ENCODE results near the gene OBSCN. TPM values are rescaled to one million over a fixed set of nuclear protein-coding genes. Genes with fewer than 3 reads are reported as not detected.

The OBSCN gene
- total and polyA plus RNA-seq, 10 of the 15 experiments (the other 5 are each of a cell fraction or from before 2014, with no cell fraction given) = 0.01 to 0.36 (median 0.08) TPM; not detected in 2

DNA sequence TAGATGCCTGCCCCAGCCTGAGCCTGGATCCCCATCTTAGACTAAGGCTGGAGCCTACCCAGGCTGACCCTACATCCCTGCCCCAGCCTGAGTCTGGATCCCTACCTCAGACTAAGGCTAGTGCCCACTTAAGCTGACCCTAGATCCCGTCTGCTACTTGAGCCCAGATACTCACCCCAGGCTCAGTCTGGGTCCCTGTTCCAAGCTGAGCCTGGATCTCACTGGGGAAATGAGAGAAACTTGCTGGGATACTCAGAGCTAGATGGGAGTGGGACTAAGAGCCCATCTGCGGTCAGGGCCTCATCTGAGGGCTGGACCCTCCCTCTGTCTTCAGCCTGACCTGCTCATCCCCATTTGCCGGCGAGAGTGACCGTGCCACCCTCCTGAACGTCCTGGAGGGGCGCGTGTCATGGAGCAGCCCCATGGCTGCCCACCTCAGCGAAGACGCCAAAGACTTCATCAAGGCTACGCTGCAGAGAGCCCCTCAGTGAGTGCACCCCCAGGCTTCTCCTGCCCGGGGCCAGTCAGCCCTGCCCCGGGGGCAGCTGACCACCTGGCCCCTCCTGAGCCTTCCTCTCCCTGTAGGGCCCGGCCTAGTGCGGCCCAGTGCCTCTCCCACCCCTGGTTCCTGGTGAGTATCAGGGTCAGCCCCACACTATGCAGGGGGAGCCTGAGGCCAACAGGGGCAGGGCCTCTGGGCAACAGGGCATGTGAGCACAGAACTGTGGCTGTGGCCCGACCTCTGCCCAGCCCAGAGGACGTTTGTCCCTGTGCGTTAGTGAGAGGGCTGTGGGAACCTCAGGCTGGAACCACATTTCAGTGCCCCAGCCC lies 162.0 kb downstream of the OBSCN start (continued):
- no peak for TF ChIP-seq RB1 (IDR thresholded peaks at IDR 0.05; ENCODE audit: borderline replicate concordance)
- TF ChIP-seq RCOR1 (conservative IDR thresholded peaks at IDR 0.05; ENCODE audit: low read depth, low read length) = no peak
- TF ChIP-seq HCFC1 (IDR thresholded peaks at IDR 0.05; ENCODE audit: low read length) = no peak
- TF ChIP-seq SUZ12 (IDR thresholded peaks at IDR 0.05; ENCODE audit: unreplicated experiment) = no peak

DNA sequence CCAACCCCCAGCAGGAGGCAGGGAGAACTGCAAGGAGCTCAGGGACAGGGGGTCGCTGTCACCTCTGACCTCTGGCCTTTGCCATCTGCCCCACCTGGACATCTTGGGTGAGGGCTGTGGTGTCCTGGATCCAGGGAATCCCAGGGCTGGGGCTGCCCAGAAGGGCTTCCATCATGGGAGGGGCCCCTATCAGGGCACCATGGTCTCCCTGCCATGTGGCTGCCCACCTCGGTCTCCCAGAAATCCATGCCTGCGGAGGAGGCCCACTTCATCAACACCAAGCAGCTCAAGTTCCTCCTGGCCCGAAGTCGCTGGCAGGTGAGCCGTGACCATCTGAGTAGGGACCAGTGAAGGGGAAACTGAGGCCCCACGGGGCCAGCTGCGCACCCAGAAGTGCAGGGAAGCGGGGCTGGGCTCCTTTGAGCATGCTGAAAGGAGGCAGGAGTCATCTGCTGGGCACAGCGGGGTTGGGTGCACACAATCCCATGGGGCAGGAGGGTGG lies 162.6 kb downstream of the OBSCN start:
- Histone ChIP-seq H3K27me3 (replicated peaks in 1 of 2; ENCODE audit: control insufficient read depth in 2 of 2, insufficient read depth in 2 of 2, low read length in 1 of 2) (no peaks in the 10 kb centered on the region; a peak in 1 of 4 replicates), H3K36me3 (ENCODE audit: control insufficient read depth in 2 of 2, insufficient read depth in 2 of 2, low read length in 1 of 2) (no peaks in the 10 kb centered on the region), H2AFZ (ENCODE audit: control insufficient read depth, low read depth, low read length) (no peak overlapping the region), H3K79me2 (ENCODE audit: control insufficient read depth, insufficient read depth, low read length) (no peaks in the 10 kb centered on the region), H3K9ac (ENCODE audit: control insufficient read depth, insufficient read depth, low read length) (no peak overlapping the region), H4K20me1 (ENCODE audit: control insufficient read depth, insufficient read depth) (no peaks in the 10 kb centered on the region), H3K9me3 (replicated peaks; ENCODE audit: control insufficient read depth, insufficient read depth, low read length) (no peaks in the 10 kb centered on the region), H3K4me3 (no peak overlapping the region), H3K4me1 (ENCODE audit: control insufficient read depth, insufficient read depth, low read length) (no peaks in the 10 kb centered on the region), H3K4me2 (ENCODE audit: control insufficient read depth, insufficient read depth) (no peak overlapping the region), H3K27ac (ENCODE audit: control insufficient read depth, insufficient read depth) (no peak overlapping the region)
- no peak for DNase-seq (ENCODE audit: low read depth, low spot score)
- intact Hi-C loops (cut with micrococcal nuclease; ENCODE audit: unreplicated experiment) = no loop called here
- POLR2A ChIA-PET = no interaction called here
- no TSS peak for BruUV-seq (replicated peaks)
- ATAC-seq = no peak
- FAIRE-seq = no peak
- WGBS (ENCODE audit: insufficient coverage, insufficient replicate concordance, low lambda C conversion rate, missing lambda C conversion rate) = 15% methylated on average over 10 of the region's 10 CpGs
- RAD21 ChIA-PET (ENCODE audit: unreplicated experiment) = no interaction called here
- SMC1A ChIA-PET (ENCODE audit: uncharacterized antibody, unreplicated experiment) = no interaction called here
- in situ Hi-C loops (cut with MboI) = no loop called here
- CTCF ChIA-PET = no interaction called here
- TF ChIP-seq SP1 (IDR thresholded peaks at IDR 0.05; ENCODE audit: low read depth, low read length) = no peak
- TF ChIP-seq NFYB (IDR thresholded peaks at IDR 0.05; ENCODE audit: insufficient read depth, low read depth, low read length) = no peak
- no peak for TF ChIP-seq TBL1XR1 (IDR thresholded peaks at IDR 0.05; ENCODE audit: low read depth, low read length)
- TF ChIP-seq NFIC (IDR thresholded peaks at IDR 0.05; ENCODE audit: low read depth, low read length) = no peak
- TF ChIP-seq, protein P1, sequence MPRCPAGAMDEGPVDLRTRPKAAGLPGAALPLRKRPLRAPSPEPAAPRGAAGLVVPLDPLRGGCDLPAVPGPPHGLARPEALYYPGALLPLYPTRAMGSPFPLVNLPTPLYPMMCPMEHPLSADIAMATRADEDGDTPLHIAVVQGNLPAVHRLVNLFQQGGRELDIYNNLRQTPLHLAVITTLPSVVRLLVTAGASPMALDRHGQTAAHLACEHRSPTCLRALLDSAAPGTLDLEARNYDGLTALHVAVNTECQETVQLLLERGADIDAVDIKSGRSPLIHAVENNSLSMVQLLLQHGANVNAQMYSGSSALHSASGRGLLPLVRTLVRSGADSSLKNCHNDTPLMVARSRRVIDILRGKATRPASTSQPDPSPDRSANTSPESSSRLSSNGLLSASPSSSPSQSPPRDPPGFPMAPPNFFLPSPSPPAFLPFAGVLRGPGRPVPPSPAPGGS (IDR thresholded peaks at IDR 0.05; ENCODE audit: borderline replicate concordance, insufficient read depth, low read depth, low read length, poor library complexity, severe bottlenecking) = no peak
- TF ChIP-seq, protein P2, sequence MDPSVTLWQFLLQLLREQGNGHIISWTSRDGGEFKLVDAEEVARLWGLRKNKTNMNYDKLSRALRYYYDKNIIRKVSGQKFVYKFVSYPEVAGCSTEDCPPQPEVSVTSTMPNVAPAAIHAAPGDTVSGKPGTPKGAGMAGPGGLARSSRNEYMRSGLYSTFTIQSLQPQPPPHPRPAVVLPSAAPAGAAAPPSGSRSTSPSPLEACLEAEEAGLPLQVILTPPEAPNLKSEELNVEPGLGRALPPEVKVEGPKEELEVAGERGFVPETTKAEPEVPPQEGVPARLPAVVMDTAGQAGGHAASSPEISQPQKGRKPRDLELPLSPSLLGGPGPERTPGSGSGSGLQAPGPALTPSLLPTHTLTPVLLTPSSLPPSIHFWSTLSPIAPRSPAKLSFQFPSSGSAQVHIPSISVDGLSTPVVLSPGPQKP (IDR thresholded peaks at IDR 0.05; ENCODE audit: low read depth, low read length) = no peak
- no peak for TF ChIP-seq MTA2 (IDR thresholded peaks at IDR 0.05; ENCODE audit: low read depth)
- no peak for TF ChIP-seq STAT3 (IDR thresholded peaks at IDR 0.05; ENCODE audit: low read depth, low read length)
- no peak for TF ChIP-seq BHLHE40 (IDR thresholded peaks at IDR 0.05; ENCODE audit: borderline replicate concordance in 1 of 2, low read depth in 2 of 2, low read length in 1 of 2)
- TF ChIP-seq, protein P3, sequence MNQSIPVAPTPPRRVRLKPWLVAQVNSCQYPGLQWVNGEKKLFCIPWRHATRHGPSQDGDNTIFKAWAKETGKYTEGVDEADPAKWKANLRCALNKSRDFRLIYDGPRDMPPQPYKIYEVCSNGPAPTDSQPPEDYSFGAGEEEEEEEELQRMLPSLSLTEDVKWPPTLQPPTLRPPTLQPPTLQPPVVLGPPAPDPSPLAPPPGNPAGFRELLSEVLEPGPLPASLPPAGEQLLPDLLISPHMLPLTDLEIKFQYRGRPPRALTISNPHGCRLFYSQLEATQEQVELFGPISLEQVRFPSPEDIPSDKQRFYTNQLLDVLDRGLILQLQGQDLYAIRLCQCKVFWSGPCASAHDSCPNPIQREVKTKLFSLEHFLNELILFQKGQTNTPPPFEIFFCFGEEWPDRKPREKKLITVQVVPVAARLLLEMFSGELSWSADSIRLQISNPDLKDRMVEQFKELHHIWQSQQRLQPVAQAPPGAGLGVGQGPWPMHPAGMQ (IDR thresholded peaks at IDR 0.05; ENCODE audit: borderline replicate concordance) = no peak
- TF ChIP-seq, protein P4, sequence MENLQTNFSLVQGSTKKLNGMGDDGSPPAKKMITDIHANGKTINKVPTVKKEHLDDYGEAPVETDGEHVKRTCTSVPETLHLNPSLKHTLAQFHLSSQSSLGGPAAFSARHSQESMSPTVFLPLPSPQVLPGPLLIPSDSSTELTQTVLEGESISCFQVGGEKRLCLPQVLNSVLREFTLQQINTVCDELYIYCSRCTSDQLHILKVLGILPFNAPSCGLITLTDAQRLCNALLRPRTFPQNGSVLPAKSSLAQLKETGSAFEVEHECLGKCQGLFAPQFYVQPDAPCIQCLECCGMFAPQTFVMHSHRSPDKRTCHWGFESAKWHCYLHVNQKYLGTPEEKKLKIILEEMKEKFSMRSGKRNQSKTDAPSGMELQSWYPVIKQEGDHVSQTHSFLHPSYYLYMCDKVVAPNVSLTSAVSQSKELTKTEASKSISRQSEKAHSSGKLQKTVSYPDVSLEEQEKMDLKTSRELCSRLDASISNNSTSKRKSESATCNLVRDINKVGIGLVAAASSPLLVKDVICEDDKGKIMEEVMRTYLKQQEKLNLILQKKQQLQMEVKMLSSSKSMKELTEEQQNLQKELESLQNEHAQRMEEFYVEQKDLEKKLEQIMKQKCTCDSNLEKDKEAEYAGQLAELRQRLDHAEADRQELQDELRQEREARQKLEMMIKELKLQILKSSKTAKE (IDR thresholded peaks at IDR 0.05; ENCODE audit: low read depth, poor library complexity, severe bottlenecking) = no peak
- no peak for TF ChIP-seq PAX5 (IDR thresholded peaks at IDR 0.05; ENCODE audit: borderline replicate concordance, low read depth, low read length)
